GM21737 (cell line): ENCODE results near the gene MARS1.
"Not testable (repeated sequence)": the region's sequence is repeated elsewhere in the genome, so short reads cannot be mapped to it uniquely, and the experiment has no call there.

ENCODE experiments used
- ATAC-seq: cut with Tn5 transposase; IDR thresholded peaks from one replicate; pipeline ENCODE4 v1.9.1; 2021; ENCODE audit warnings: mild to moderate bottlenecking, moderate library complexity; ENCODE audit not compliant: unreplicated experiment

The MARS1 gene

DNA sequence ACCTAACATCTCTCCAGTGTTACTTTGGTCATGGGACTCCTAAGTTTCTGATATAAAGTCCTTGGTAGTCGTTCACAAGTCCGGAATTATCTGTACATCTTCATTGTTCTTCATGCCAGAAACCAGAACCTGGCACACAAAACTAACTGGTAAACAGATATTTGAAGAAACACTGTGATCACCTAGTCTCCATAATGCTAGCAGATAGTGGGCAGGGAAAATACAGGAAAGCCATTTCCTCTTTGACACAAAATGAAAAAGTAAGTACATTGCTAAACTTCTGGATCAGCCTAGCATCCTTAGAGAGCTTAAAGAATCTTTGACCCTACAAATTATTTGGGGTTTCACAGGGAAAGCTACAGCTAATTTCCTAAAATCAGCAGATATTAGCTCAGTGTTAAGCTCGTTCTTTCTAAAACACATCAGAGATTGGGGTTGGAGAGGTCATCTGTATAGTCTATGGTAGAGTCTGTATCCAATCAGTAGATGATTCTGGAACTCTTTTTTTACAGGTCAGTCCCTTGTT, 27.6 kb downstream of the MARS1 start:
- ATAC-seq: no peak

DNA sequence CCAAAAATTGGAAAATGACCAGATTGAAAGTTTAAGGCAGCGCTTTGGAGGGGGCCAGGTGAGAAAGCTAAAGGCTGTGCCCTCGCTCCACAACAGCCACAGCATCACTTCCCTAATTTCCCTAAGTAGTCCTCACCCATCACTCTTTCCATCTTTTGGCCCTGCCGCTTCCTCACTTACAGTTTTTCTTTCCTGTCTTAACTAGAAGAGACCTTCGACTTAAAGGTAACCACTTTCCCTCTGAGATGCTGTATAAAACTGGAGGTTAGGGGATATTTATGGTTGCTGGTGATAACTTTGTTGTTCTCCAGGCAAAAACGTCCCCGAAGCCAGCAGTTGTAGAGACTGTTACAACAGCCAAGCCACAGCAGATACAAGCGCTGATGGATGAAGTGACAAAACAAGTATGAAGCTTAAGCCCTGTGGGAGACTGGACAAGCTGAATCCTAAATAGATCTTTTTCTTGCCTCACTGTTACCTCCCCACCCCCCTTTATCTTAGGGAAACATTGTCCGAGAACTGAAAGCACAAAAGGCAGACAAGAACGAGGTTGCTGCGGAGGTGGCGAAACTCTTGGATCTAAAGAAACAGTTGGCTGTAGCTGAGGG, 28.2 kb downstream of the MARS1 start:
- ATAC-seq: no peak

DNA sequence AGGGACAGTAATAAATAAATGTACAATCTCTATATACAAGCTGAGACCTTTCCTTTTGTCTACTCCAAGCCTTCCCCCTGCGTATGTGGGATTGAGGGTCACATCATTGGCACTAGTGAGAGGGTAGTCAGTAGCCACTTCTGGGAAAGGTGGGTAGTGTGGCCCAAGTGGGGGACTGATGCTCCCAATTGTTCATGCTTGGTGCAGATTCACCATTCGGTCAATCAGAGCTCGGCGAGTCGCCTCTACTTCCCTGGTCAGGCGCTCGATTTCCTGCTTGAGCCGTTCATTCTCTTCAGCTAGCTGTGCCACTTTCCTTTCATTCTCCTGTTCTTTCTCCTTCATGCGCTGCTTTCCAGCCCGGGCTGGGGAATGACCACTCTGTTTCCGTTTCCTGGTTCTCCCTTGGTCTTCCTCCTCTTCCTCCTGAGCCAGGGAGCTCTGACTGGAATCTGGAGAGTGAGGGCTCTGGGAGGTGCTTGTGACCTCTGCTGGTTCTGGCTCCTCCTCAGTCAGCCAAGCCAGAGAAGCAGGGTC, 28.8 kb downstream of the MARS1 start:
- no peak for ATAC-seq

DNA sequence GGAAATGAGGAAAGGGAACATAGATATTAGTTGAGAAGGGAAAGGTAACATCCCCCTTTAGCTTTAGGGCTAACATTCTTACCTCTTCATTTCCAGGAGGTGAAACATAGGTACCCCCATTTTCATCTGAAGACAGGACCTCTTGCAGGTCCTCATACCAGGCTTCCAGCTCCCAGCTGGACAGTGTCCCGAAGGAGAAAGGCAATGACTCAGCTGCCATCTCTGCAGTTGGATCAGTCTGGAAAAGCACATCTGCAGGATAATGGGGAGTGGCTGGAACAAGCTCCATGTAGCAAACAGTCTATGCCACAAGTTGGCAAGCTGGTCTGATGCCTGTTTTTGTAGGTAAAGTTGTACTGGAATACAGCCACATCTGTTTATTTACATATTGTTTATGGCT, 29.3 kb downstream of the MARS1 start:
- no peak for ATAC-seq

DNA sequence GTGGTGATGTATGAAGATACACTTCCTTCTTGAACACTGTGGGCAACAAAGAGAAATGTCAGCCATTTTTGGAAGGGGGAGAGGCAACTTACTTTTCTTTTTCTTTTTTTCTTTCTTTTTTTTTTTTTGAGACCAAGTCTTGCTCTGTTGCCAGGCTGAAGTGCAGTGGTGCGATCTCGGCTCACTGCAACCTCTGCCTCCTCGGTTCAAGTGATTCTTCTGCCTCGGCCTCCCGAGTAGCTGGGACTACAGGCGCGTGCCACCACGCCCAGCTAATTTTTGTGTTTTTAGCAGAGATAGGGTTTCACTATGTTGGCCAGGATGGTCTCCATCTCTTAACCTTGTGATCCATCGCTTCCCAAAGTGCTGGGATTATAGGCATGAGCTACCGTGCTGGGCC, 29.9 kb downstream of the MARS1 start:
- not testable (repeated sequence) for ATAC-seq

DNA sequence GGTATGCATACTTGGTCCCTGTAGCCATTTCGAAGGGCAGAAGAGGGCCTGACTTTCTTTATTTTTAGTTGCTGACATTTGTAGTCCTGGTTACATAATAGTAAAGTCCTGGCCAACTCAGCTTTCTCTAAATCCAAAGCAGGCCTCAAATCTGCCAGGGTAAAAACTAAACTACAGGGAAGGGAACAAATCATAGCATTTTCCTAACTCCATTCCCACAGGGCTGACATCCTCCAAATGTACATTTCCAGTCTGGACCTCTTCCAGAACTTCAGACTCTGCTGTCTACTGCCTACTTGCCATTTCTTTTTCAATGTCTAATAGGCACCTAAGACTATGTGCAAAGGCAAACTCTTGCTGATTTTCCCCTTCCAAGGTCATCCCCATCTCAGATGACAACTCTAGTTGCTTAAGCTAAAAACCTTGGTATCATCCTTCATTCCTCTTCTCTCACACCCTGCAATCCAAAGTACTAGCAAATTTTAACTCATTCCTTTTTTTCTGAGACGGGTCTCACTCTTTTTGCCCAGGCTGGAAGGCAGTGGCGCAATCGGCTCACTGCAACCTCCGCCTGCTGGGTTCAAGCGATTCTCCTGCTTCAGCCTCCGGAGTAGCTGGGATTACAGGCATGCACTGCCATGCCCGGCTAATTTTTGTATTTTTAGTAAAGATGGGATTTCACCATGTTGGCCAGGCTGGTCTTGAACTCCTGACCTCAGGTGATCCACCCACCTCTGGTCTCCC, 30.5 kb downstream of the MARS1 start:
- no peak for ATAC-seq

DNA sequence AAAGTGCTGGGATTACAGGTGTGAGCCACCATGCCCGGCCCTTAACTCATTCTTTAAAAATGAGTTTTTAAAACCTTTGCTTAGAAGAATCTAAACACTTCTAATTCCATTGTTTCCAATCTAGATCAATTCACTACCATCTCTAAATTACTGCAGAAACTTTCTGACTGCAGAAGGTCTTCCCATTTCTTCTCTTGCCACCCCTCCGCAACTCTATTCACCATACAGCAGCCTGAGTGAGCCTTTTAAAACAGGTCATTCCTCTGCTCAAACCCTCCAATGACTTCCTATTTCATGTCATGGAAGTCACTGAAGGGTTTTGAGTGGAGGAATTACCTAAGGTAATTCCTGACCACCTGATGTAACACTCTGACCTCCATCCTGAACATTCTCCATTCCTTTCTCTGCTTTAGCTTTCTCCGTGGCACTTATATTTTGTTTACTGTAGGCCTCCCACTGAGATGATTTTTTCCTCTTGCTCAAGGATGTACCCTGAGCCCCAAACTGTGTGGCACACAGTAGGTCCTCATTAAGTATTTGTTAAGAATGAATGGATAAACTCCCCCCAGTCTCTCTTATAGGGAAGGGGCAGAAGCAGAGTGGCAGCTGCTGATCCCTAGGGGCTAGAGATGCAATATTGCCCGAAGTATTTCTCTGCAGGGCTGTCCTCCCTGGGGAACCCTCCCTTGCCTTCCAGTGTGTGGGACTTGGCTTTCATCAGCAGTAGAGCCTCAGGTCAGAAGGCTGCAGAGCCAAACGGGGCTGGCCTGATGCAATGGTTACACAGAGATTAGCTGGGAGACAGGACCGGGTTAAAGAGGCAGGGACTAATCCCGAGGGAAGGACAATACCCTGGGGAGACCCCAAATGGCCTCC, 31.3 kb downstream of the MARS1 start:
- ATAC-seq: no peak

DNA sequence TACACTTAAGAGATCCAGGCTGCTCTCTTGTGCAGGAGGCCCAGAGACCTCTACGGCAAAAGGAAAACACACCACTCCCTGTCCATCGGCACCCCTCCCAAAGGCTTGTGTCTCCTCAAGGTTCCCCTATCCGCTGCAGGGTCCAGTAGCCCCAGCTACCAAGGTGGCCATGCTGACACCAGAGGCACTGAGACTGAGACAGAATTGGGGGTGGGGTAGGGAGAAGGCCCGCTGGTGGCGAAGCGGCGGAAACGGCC, 31.9 kb downstream of the MARS1 start:
- peak; percentile 1 for ATAC-seq

DNA sequence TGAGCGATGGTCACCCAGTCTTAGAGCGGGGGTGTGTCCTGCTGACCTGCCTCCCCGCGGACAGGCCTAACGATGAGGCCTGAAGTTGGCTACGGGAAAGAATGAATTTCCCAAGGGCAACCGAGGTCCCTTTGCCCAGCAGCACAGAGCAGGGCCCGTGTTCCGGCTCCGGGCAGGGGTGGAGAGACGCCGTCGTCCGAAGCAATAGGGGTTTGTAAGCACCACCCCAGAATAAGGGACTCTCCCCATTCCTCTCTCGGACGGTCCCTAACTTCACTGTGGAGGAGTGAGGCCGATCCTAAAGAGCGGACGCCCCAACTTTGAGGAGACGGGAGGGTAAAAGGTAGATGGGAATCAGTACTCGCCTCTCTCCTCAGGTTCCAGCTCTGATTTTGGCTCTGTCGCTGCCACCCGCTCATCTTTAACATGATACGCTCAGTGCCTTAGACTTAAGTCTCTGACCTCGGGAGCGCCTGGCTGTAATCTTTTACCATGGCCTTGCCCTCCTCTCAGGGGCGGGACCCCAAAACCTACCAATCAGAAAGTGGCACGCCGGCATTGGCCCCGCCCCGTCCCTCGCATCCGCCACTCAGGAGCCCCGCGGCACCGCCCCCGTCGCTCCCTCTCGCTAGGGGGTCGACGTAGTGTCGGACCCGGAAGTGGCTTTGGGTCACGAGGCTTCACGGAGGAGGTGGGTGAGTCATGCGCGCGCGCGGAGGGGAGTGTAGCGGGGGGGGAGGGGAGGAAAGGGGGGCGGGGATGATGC, 32.4 kb downstream of the MARS1 start, which contains the start of gene DDIT3:
Gene DDIT3 (minus strand): TSS at position 462 of the 766 bp plus-strand sequence. CDS start 3,108 bp downstream, outside the sequence.
- peak; percentile 52 for ATAC-seq

DNA sequence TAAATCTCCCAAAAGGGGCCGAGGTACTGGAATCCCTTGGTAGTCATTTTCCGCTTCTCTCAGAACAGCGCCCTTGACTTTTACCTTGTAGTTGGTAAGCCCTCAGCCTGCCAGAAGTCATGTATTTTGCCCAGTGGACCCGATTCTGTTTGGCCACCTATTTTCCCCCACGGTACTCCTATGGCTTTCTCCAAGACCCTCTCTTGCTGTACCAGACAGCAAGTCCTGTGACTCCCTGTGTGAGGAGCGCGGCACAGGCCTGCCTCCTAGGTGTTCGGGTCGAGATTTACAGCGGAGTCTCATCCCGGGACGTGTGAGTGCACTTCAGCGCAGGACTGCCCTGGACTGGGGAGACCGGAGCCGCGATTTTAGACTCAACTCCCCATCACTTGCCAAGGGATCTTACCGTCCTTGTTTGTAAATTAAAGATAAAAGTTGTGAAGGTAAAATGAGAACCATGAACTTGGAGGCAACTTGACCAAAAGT, 33.7 kb downstream of the MARS1 start:
- no peak for ATAC-seq

DNA sequence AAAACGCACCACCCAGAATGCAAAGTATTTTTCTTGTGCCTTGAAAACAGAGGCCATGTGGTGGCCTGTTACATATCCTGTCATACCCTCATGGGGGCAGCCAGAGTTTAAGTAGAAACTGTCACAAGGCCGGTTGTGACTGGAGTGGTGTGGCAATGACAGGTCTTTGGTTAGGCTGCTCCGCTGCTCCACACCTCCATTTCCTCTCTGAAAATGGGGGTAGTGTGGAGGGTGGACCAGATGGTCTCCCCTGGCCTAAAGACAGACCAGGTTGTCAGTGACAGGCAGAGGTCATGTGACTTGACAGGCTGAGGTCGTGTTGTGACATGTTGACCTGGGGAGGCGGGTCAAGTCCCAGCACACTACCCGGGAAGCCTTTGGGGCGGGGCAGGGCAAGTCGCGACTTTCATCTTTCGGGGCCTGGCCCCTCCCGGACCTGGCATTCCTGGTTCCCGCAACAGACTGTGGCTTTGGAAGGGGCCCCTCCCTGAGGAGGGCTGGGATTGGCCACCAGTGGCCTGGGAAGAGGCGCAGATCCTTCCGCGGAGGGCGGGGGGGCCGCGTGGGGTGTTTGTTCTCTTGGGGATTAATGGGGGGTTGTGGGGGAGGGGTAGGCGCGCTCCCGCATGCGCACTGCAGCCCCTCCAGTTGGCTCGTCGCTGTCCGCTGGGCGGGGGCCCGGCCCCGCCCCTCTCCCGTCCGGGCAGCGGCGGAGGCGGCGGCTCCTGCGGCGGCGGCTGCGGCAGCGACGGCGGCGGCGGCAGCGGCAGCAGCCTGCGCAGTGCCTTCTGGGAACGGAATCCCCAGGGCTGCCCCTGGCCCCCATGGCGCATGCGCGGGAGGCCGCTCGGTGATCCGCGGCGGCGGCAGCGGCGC, 34.4 kb downstream of the MARS1 start, which contains the start of gene MBD6:
Gene MBD6 (plus strand): TSS at position 814 of the 876 bp plus-strand sequence. CDS start 1,480 bp downstream, outside the sequence.
- ATAC-seq: peak; percentile 33

DNA sequence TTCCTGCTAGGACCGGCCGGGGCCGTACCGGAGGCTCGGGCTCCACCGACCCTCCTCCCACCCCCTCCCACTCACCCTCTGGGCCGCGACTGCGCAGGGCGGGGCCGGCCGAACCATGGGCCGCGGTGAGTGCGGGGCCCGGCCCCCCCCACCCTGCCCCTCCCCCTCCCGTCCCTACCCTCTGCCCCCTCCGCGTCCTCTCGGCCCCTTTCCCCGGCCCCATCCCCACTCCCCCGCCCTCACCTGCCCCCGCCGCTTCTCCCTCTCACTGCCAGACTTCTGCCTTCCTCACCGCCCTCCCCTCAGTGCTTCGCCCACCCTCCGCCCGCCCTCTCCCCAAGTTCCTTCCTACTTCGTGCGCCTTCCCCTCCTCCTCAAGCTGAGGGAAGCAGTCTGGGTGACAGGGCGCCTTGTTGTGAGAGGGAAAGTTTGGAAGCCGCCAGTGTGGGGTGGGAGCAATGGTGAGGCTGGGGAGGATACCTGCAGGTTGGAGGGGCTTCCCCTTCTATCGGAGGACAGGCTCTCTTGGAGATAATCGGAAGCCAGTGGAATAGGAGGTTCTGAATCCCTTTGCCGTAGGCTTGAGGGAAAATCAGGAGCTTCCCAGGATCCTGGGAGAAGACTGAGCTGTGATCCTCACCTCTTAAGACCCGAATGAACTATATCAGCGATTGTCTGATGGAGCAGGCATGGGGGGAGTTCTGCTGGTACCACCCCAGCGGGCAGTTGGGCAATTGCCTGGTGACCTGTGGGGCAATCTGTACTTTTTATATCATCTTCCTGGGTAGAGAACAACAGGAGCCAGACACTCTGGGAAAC, 35.2 kb downstream of the MARS1 start:
- ATAC-seq: no peak

DNA sequence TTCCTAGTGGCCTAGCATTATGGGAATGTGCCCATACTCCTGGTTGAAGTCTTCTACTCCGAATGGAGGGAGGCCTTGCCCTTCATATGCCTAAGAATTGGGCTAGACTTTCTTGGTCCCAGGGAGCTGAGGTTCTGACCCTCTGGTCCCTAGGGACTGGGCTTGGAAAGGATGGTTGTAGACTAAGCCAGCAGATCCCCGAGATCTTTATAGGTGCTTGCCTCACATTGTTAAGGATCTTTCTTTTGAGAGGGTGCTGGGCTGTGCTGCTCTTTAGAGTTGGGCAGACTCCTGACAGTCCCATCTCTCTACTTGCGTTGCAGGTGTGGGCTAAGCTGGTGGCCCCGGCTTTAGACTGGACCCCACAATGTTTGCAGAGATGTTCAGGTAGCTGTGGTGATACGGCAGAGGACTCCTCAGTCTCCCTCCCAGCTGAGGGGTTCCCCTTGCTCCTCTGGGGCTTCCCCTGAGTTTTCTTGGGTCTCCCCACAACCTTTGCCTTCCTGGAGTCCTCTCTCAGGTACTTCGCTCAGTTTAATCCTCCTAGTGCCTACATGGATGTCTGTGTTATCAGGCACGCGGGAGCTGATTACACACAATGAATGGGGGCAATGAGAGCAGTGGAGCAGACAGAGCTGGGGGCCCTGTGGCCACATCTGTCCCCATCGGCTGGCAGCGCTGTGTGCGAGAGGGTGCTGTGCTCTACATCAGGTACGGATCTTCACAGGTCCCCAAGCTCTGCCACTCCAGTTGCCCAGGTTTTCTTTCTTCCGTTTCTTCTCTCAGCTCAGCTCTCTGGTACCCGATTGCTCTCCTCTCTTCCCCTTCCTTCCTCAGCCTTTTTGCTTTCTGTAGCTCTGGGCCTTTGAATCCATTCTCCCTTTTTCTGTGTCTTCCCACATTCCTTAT, 36.1 kb downstream of the MARS1 start:
- no peak for ATAC-seq

DNA sequence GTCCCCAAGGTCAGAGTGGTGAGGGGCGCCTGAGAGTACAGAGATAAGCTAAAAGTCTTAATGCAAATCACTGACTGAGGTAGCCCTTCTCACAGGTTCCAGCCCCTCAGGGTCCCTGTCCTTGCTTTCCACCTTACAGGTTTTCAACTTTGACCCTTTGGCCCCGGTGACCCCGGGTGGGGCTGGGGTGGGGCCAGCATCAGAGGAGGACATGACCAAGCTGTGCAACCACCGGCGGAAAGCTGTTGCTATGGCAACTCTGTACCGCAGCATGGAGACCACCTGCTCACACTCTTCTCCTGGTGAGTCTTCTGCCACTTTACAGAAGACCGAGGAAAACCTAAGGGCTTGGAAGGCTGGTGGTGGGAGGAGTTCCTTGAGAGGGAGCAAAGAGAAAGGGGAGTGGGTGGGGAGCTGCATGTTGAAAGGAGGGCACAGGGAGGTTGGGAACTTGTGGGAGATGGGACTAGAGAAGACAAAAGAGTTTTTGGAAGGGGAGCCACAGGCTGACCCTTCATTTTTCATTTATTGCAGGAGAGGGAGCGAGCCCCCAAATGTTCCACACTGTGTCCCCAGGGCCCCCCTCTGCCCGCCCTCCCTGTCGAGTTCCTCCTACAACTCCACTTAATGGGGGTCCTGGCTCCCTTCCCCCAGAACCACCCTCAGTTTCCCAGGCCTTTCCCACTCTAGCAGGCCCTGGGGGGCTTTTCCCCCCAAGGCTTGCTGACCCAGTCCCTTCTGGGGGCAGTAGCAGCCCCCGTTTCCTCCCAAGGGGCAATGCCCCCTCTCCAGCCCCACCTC, 37.1 kb downstream of the MARS1 start:
- ATAC-seq: no peak

DNA sequence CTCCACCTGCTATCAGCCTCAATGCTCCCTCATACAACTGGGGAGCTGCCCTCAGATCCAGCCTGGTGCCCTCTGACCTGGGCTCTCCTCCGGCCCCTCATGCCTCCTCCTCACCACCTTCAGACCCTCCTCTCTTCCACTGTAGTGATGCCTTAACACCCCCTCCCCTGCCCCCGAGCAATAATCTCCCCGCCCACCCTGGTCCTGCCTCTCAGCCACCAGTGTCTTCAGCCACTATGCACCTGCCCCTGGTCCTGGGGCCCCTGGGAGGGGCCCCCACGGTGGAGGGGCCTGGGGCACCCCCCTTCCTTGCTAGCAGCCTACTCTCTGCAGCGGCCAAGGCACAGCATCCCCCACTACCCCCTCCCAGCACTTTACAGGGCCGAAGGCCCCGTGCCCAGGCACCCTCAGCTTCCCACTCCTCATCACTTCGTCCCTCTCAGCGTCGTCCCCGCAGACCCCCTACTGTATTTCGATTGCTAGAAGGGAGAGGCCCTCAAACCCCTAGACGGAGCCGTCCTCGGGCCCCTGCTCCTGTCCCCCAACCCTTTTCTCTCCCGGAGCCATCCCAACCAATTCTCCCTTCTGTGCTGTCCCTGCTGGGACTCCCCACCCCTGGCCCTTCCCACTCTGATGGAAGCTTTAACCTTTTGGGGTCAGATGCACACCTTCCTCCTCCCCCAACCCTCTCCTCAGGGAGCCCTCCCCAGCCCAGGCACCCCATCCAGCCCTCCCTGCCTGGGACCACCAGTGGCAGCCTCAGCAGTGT, 37.9 kb downstream of the MARS1 start:
- no peak for ATAC-seq
